GM20431 (cell line): ENCODE data around the gene NCOR1.
"Not testable (repeated sequence)": the region's sequence is repeated elsewhere in the genome, so short reads cannot be mapped to it uniquely, and the experiment has no call there.

Experiments used
- in situ Hi-C: fragments of 300-500 bp; cut with MseI, MboI; formaldehyde crosslinking; loops from one replicate; pipeline ENCODE4 v1.15.0; 2020; ENCODE audit warnings: low sequenced_read_pairs; ENCODE audit not compliant: unreplicated experiment

NCOR1 gene

GRCh38 chr17:16215273-16215964, at the start of gene NCOR1:
Gene NCOR1, minus strand, starts transcription at chr17:16215534. Its CDS starts 20,965 bp downstream, at chr17:16194569.
- in situ Hi-C loops: no loop called here

- in situ Hi-C loops: no loop called here
Measured at GRCh38 chr17:16262201-16262600, 46.9 kb upstream of the NCOR1 start.

- in situ Hi-C loops: no loop called here
Measured at GRCh38 chr17:16261049-16261448, 45.7 kb upstream of the NCOR1 start.

- in situ Hi-C loops: no loop called here
Measured at GRCh38 chr17:16259926-16260325, 44.6 kb upstream of the NCOR1 start.

- in situ Hi-C loops: no loop called here
Measured at GRCh38 chr17:16258901-16259300, 43.6 kb upstream of the NCOR1 start.

GRCh38 chr17:16255481-16255921, 40.2 kb upstream of the NCOR1 start:
- in situ Hi-C loops: no loop called here

GRCh38 chr17:16254773-16255400, 39.6 kb upstream of the NCOR1 start:
- in situ Hi-C loops: no loop called here

GRCh38 chr17:16251556-16251955, 36.2 kb upstream of the NCOR1 start:
- in situ Hi-C loops: no loop called here

- in situ Hi-C loops: no loop called here
Measured at GRCh38 chr17:16251043-16251442, 35.7 kb upstream of the NCOR1 start.

- in situ Hi-C loops: no loop called here
Measured at GRCh38 chr17:16250635-16251034, 35.3 kb upstream of the NCOR1 start.

- in situ Hi-C loops: no loop called here
Measured at GRCh38 chr17:16247586-16247984, 32.3 kb upstream of the NCOR1 start.

GRCh38 chr17:16243801-16244567, 28.6 kb upstream of the NCOR1 start:
- in situ Hi-C loops: no loop called here

GRCh38 chr17:16243385-16243784, 28.1 kb upstream of the NCOR1 start:
- in situ Hi-C loops: no loop called here

- in situ Hi-C loops: no loop called here
Measured at GRCh38 chr17:16241906-16242399, 26.6 kb upstream of the NCOR1 start.

GRCh38 chr17:16239931-16240330, 24.6 kb upstream of the NCOR1 start:
- in situ Hi-C loops: no loop called here

- in situ Hi-C loops: no loop called here
Measured at GRCh38 chr17:16232391-16232790, 17.1 kb upstream of the NCOR1 start.

- in situ Hi-C loops: not testable (repeated sequence)
Measured at GRCh38 chr17:16229912-16230561, 14.7 kb upstream of the NCOR1 start.

GRCh38 chr17:16222406-16222805, 7.1 kb upstream of the NCOR1 start:
- in situ Hi-C loops: no loop called here

- in situ Hi-C loops: no loop called here
Measured at GRCh38 chr17:16217002-16217635, 1.8 kb upstream of the NCOR1 start, which contains the start of gene PIGL. Gene PIGL, plus strand, starts transcription at chr17:16217210. Its CDS starts 17 bp downstream, at chr17:16217227.
